GM21367 (cell line): Measurements from ENCODE around the gene LRP10.
"Not testable (repeated sequence)": the region's sequence is repeated elsewhere in the genome, so short reads cannot be mapped to it uniquely, and the experiment has no call there.

Experiments used
- ATAC-seq: cut with Tn5 transposase; IDR thresholded peaks from one replicate; pipeline ENCODE4 v1.9.1; 2021; ENCODE audit not compliant: unreplicated experiment

The LRP10 gene

GRCh38 chr14:22842211-22843122, 29.1 kb upstream of the LRP10 start:
- ATAC-seq: no peak

GRCh38 chr14:22843123-22843925, 28.2 kb upstream of the LRP10 start:
- ATAC-seq: no peak

DNA sequence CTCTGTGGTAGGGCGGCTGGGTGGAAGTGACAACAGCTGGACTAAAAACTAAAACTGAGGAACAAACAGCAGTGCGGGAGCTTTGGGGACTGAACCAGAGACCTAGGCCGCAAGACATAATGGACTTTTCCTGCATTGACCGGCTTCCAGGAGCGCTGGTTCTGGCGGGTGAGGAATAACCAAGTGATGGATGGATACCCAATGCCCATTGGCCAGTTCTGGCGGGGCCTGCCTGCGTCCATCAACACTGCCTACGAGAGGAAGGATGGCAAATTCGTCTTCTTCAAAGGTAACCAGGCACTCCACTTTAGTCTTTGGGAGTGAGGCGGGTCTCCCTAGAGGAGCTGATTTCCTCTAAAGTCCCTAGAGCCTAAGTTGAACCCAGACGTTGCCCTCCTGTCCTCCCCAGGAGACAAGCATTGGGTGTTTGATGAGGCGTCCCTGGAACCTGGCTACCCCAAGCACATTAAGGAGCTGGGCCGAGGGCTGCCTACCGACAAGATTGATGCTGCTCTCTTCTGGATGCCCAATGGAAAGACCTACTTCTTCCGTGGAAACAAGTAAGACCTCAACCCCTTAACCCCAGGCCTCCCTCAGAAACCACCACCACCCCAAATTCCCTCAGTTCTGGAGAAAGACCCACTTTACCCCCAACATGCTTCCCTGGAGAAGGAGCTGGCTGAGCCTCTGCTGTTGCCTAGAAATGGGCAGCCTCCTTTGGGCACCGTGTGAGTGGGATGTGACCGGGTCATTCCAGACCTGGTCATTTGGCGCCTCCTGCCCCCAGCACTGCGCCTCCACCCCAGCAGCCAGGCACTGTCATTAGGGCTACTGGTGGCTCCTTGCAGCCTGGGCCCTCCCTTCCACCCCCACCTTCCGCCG, 27.1 kb upstream of the LRP10 start:
- ATAC-seq: no peak

DNA sequence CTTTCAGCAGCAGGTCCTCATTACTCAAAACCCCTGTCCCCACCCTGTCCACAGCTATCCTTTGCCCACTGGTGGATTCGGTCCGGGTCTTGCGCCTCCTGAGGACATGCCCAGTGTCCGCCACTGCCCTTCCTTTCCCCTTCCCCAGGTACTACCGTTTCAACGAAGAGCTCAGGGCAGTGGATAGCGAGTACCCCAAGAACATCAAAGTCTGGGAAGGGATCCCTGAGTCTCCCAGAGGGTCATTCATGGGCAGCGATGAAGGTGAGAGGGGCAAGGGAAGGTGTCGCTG, 26.5 kb upstream of the LRP10 start:
- ATAC-seq: no peak

DNA sequence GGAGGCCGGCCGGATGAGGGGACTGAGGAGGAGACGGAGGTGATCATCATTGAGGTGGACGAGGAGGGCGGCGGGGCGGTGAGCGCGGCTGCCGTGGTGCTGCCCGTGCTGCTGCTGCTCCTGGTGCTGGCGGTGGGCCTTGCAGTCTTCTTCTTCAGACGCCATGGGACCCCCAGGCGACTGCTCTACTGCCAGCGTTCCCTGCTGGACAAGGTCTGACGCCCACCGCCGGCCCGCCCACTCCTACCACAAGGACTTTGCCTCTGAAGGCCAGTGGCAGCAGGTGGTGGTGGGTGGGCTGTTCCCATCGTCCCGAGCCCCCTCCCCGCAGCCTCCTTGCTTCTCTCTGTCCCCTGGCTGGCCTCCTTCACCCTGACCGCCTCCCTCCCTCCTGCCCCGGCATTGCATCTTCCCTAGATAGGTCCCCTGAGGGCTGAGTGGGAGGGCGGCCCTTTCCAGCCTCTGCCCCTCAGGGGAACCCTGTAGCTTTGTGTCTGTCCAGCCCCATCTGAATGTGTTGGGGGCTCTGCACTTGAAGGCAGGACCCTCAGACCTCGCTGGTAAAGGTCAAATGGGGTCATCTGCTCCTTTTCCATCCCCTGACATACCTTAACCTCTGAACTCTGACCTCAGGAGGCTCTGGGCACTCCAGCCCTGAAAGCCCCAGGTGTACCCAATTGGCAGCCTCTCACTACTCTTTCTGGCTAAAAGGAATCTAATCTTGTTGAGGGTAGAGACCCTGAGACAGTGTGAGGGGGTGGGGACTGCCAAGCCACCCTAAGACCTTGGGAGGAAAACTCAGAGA, 25.5 kb upstream of the LRP10 start:
- ATAC-seq: no peak

DNA sequence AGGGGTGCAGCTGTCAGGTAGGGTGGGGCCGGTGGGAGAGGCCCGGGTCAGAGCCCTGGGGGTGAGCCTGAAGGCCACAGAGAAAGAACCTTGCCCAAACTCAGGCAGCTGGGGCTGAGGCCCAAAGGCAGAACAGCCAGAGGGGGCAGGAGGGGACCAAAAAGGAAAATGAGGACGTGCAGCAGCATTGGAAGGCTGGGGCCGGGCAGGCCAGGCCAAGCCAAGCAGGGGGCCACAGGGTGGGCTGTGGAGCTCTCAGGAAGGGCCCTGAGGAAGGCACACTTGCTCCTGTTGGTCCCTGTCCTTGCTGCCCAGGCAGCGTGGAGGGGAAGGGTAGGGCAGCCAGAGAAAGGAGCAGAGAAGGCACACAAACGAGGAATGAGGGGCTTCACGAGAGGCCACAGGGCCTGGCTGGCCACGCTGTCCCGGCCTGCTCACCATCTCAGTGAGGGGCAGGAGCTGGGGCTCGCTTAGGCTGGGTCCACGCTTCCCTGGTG, 24.7 kb upstream of the LRP10 start:
- no peak for ATAC-seq

DNA sequence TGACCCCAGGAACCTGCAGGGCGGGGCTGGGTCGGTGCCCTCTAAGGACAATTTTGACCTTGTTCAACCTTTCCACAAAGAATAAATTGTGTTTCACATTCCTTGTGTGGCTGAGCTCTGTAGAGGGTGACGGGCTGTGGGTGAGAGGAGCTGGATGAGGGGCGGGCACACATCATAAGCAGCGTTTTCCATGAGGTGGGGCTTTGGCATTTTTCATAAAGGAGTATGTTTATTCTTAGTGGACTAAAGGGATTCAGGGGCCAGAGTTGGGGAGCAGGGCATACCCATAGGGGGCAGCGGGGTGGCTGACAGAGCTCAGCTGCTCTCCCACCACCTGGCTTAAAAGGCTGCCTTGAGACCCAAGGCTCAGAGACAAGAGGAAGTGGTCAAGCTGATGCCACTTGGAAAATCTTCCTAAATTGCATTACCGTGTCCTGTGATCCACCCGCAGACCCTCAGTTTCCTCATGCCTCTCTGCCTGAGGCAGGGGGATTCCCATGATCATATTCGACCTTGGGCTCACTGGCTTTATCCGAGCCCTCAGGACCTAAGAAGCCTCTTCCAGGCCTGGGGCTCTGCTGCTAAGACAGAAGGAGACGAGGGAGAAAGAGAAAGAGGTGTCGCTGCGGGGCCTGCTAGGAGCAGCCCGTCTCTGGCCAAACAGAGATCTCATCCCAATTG, 23.7 kb upstream of the LRP10 start:
- ATAC-seq: no peak

- no peak for ATAC-seq
Measured at GRCh38 chr14:22848351-22849164, 23.0 kb upstream of the LRP10 start.

DNA sequence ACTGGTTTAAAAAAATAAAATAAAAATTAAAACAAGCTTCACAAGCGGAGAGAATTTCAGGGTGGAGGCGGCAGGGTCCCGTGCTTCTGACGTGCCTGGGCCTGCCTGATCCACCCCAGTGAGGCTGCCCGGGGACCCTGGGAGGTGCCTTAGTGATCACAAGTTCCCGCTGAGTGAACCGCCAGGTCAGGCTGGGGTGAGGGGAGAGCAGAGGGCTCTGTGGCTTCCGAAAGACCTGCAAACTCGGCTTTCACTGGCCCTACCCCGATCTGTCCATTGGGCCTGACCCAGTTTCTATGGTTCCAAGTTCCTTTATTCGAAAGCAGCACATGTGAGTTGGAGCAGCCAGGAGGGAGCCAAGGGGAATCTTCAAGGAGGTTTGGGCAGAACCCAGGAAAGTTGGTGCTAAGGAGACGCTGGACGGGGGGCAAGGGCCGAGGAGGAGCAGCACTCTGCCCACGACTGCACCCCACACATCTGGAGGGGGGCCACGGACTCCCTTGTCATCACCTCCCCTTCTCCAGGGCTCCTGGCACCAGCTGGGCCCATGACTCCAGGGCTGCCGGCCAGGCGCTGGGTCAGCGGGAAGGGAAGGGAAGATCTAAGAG, 22.2 kb upstream of the LRP10 start:
- no peak for ATAC-seq

DNA sequence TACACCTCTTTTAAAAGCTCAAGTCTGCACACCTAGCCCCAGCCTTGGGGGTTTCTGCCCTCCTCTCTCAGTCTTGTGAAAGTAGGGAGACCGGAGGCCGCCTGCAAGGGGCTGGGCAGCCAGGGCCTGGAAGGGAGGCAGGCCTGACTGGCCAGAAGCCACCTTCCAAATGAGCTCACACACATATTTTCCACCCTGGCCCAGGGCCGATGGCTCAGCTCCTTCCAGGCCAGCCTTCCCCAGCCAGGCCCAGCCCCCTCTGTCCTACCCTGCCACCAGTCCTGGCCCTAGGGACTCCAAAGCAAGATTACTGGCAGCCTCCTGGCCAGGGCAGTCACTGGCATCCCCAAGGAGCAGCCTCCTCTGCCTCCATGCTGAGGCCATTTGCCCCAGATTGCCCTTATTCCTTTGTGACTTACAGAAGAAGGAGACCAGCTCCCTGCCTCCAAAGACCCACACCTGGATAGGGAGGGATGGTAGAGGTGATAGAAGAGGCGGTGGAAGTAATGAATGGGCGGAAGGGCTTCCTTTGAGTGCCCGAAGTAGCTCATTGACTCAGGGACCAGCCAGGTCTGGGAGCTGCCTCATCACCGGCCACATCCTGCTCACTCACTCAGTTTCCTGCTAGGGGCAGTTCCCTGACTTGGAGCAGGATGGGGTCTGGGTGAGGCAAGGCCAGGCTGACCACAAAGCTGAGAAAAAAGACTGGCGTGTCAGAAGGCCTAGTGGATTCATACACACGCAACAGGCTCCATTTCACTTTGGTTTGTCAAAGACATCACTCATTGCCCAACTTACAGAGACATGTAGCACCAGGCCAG, 20.4 kb upstream of the LRP10 start:
- no peak for ATAC-seq

GRCh38 chr14:22852178-22852577, 19.4 kb upstream of the LRP10 start:
- ATAC-seq: not testable (repeated sequence)

DNA sequence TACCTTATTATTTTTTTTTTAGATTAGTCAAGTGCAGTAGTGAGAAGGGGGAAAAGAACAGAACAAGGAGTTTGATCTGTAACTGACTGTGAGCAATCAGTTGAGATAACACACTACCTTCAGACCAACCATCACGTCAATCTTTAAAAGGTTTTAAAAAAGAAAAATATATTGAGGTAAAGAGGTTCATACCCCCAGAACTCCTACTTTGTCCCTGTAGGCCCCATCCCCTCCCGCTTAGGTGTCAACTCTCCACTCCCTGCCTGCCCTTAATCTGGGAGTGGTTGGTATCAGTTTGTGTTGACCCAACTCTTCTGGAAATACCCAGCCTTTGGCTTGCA, 19.0 kb upstream of the LRP10 start:
- ATAC-seq: no peak

DNA sequence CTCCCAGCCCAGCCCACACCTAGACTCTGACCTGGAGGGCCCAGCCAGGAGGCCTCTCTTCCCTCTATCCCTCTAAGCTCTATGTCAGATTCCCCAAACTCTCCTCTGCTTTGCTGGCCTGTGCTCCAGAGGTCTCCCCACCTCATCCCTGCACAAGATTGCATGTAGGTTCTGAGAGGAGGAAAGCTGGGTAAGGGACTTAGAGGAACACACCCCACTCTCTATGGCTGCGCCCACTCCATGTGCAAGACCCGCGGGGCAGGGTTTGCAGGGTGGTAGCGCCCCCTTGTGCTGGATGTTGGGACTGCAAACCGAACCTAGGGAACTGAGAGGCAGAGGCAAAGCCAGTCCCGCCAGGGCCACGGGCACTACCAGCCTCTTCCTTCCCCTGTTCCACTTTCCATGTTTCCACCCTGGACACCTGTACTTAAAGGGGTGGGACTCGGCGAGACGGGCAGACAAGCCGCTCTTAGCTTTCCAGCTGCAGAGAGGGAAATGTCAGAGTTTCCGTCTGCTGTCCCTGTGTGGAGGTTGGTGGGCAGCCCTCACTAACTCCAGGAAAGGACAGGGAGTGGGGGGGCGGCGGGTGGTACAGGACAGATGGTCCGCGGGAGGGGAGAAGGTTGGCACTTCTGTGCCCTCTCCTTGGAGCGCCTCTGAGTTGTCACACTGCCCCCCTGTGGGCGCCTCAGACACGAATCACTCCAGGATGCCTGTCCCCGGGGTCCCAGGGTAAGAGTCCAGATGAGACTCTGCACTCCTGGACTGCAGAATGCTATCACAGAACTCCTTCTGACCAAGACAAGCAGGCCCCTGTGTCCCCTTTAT, 18.4 kb upstream of the LRP10 start:
- ATAC-seq: peak; percentile 46

DNA sequence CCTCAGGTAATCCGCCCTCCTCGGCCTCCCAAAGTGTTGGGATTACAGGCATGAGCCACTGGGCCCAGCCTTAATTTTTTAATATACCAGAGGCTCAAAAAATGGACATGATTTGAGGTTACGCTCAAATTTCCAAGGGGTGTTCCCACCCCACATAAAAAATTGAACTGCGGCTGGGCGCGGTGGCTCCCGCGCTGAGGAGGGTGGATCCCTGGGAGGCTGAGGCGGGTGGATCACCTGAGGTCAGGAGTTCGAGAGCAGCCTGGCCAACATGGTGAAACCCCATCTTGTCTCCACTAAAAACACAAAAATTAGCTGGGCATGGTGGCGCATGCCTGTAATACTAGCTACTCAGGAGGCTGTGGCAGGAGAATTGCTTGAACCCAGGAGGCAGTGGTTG, 17.2 kb upstream of the LRP10 start:
- not testable (repeated sequence) for ATAC-seq

GRCh38 chr14:22854963-22855724, 16.4 kb upstream of the LRP10 start:
- no peak for ATAC-seq

DNA sequence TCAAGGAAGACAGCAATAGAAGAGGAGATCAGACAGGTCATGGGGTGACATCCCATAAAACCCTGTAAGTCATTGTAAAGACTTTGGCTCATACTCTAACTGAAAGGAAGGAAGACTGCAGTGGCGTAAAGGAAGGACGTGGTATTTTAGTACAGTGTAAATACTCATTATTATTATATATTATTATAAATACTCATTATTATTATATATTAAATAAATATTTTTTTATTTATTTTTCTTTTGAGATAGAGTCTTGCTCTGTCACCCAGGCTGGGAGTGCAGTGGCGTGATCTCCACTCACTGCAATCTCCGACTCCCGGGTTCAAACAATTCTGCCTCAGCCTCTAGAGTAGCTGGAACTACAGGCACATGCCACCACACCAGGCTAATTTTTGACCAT, 15.1 kb upstream of the LRP10 start:
- ATAC-seq: no peak
